GM11168 (cell line): ENCODE results near the gene TMCC2.

Source experiments
- in situ Hi-C: fragments of 300-500 bp; cut with MboI; formaldehyde crosslinking; loops from one replicate; pipeline ENCODE4 v1.12.0; 2022; ENCODE audit warnings: low sequenced_read_pairs; ENCODE audit not compliant: unreplicated experiment

Gene TMCC2

GRCh38 chr1:205237526-205238484 is 10.1 kb downstream of the TMCC2 start:
- in situ Hi-C loops: no loop called here

- in situ Hi-C loops: no loop called here
These were observed 11.3 kb downstream of the TMCC2 start for GRCh38 chr1:205239078-205239477.

GRCh38 chr1:205240118-205240517 is 12.4 kb downstream of the TMCC2 start:
- in situ Hi-C loops: no loop called here

GRCh38 chr1:205240569-205240968 is 12.8 kb downstream of the TMCC2 start:
- in situ Hi-C loops: no loop called here

GRCh38 chr1:205241366-205242030 is 13.8 kb downstream of the TMCC2 start:
- in situ Hi-C loops: no loop called here

GRCh38 chr1:205243350-205244191 is 15.8 kb downstream of the TMCC2 start:
- in situ Hi-C loops: no loop called here

- in situ Hi-C loops: no loop called here
These were observed 16.6 kb downstream of the TMCC2 start for GRCh38 chr1:205244384-205244783.

- in situ Hi-C loops: no loop called here
These were observed 17.4 kb downstream of the TMCC2 start for GRCh38 chr1:205245096-205245495.

- in situ Hi-C loops: no loop called here
These were observed 18.8 kb downstream of the TMCC2 start for GRCh38 chr1:205246351-205247119.

- in situ Hi-C loops: no loop called here
These were observed 19.6 kb downstream of the TMCC2 start for GRCh38 chr1:205247130-205247921.

GRCh38 chr1:205248793-205249601 is 21.3 kb downstream of the TMCC2 start:
- in situ Hi-C loops: no loop called here

GRCh38 chr1:205249651-205250050 is 21.9 kb downstream of the TMCC2 start:
- in situ Hi-C loops: no loop called here

- in situ Hi-C loops: no loop called here
These were observed 23.0 kb downstream of the TMCC2 start for GRCh38 chr1:205250699-205251098.

- in situ Hi-C loops: no loop called here
These were observed 23.8 kb downstream of the TMCC2 start for GRCh38 chr1:205251576-205251975.

GRCh38 chr1:205255941-205256780 is 28.4 kb downstream of the TMCC2 start:
- in situ Hi-C loops: no loop called here

- in situ Hi-C loops: no loop called here
These were observed 29.3 kb downstream of the TMCC2 start for GRCh38 chr1:205256951-205257625.

- in situ Hi-C loops: no loop called here
These were observed 30.0 kb downstream of the TMCC2 start for GRCh38 chr1:205257735-205258134.
